Stimulated activated CD4-positive, alpha-beta T cell treated with anti-CD3 and anti-CD28 coated beads, Interleukin-1b, Interleukin-23, amount 100 ng/mL, for 1 hour (primary cell): ENCODE measurements around the gene ENO3.
"Not testable (repeated sequence)": the region's sequence is repeated elsewhere in the genome, so short reads cannot be mapped to it uniquely, and the experiment has no call there.

Source experiments
- DNase-seq, 2 donors: peaks; one replicate each; pipeline ENCODE4 v3.0.0-alpha.2; 2020; ENCODE audit warnings: low read depth in 2 of 2

The ENO3 gene

GRCh38 chr17:4950746-4951204 lies at the start of gene ENO3:
Gene ENO3 (plus strand): TSS chr17:4951119. CDS start chr17:4951830, 711 bp downstream.
- DNase-seq = no peak

- no peak for DNase-seq
These were observed 49.1 kb upstream of the ENO3 start for GRCh38 chr17:4901648-4902344.

- DNase-seq = no peak
These were observed 48.4 kb upstream of the ENO3 start for GRCh38 chr17:4902540-4902939.

GRCh38 chr17:4903051-4903818 lies 47.7 kb upstream of the ENO3 start, which contains the start of gene CHRNE:
Gene CHRNE (minus strand): TSS chr17:4903098. CDS start chr17:4903063, 35 bp downstream.
- peak; percentile 42 to 52 for DNase-seq

GRCh38 chr17:4906642-4907041 lies 44.3 kb upstream of the ENO3 start:
- DNase-seq = not testable (repeated sequence)

GRCh38 chr17:4908301-4908700 lies 42.6 kb upstream of the ENO3 start:
- no peak for DNase-seq

- DNase-seq = peak; percentile 37 to 39
These were observed 42.0 kb upstream of the ENO3 start for GRCh38 chr17:4908711-4909496.

GRCh38 chr17:4913994-4914393 lies 36.9 kb upstream of the ENO3 start:
- DNase-seq = no peak

GRCh38 chr17:4914551-4914950 lies 36.4 kb upstream of the ENO3 start:
- DNase-seq = not testable (repeated sequence)

- DNase-seq = no peak
These were observed 31.3 kb upstream of the ENO3 start for GRCh38 chr17:4919511-4920047.

GRCh38 chr17:4920351-4921048 lies 30.4 kb upstream of the ENO3 start:
- no peak for DNase-seq

GRCh38 chr17:4921320-4921719 lies 29.6 kb upstream of the ENO3 start:
- DNase-seq = no peak

GRCh38 chr17:4926577-4927335 lies 24.2 kb upstream of the ENO3 start:
- DNase-seq = not testable (repeated sequence)

- no peak for DNase-seq
These were observed 22.0 kb upstream of the ENO3 start for GRCh38 chr17:4928881-4929280.

GRCh38 chr17:4931963-4932362 lies 19.0 kb upstream of the ENO3 start, which contains the start of gene GP1BA:
Gene GP1BA (plus strand): TSS chr17:4932277. CDS start chr17:4932605, 328 bp downstream.
- no peak for DNase-seq

GRCh38 chr17:4932756-4933155 lies 18.2 kb upstream of the ENO3 start:
- DNase-seq = no peak

GRCh38 chr17:4933646-4934045 lies 17.3 kb upstream of the ENO3 start:
- no peak for DNase-seq

- DNase-seq = no peak
These were observed 16.5 kb upstream of the ENO3 start for GRCh38 chr17:4934173-4934979.

- no peak for DNase-seq
These were observed 15.3 kb upstream of the ENO3 start for GRCh38 chr17:4935650-4936049.

- DNase-seq = no peak
These were observed 14.5 kb upstream of the ENO3 start for GRCh38 chr17:4936436-4936835.
